Stimulated activated CD8-positive, alpha-beta memory T cell treated with anti-CD3 and anti-CD28 coated beads, Interleukin-4, amount 100 ng/mL, for 4 hours (primary cell): Measurements from ENCODE around the gene GPX3.

Experiments used
- DNase-seq, 2 donors: peaks; one replicate each; pipeline ENCODE4 v3.0.0-alpha.2; 2020; ENCODE audit warnings: low read depth in 2 of 2, low spot score in 1 of 2

GPX3 gene

DNA sequence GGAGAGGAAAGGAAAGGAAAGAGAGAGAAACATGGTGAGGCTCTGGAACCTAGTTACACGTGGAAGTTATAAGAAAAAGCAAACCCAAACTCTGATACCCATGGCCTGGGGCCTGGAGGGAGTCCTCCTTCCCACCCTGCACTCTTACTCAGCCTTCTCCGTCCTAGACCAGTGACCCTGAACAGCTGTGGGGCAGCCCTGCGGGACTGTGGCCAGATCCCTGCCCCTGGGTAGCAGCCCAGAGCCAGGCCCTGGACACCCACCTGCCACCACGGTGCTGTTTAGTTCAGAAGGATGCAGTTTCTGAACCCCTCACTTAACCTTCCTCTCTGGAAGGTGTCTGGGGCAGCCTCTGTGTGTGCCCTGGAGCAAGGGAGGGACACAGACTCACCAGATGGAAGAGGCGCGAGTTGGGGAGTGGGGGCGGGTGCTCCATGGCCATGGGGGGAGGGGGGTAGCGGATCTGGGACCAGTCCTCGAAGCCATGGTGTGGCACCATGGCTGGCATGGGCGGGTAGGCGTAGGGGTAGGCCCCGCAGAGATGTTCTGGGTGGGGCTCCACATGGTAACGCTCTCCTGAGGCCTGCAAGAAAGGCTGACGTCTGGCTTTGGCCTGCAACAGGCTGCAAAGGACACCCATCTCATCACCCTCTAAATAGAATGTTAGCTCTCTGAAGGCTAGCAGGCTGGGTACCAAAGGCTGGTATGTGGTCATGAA lies 13.0 kb downstream of the GPX3 start:
- no peak for DNase-seq

DNA sequence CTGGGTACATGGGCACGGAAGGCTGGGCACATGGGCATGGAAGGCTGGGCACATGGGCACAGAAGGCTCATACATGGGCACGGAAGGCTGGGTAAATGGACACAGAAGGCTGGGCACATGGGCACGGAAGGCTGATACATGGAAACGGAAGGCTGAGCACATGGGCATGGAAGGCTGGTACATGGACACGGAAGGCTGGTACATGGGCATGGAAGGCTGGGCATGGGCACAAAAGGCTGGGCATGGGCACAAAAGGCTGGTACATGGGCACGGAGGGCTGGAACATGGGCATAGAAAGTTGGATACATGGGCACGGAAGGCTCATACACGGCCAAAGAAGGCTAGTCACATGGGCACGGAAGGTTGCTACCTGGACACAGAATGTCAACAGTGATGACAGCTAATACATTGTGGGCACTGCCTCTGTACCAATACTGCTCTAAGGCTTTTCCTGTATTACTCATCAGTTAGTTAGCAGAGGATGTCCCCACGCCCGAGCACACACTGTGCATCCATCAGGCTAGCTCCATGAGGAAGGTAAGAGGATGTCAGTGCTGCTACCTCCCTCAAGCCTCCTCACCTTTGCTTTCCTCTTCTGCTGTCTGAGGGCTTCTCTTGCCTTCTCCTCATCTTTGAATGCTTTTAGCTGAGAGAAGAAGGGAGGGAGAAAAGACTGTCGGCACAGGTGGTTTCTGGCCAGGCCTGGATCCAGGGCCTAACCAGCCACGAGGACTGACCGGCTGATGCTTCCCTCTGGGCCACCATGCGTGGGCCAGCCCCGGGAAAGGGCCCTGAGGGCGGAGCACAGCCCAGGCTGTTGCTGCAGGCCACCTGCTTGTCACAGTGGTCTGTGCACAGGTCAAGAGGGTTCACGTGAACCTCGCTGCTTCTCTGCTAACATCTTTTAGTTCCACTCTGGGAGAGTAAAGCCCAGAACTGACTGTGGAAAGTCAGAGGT lies 14.3 kb downstream of the GPX3 start:
- DNase-seq, result no peak

DNA sequence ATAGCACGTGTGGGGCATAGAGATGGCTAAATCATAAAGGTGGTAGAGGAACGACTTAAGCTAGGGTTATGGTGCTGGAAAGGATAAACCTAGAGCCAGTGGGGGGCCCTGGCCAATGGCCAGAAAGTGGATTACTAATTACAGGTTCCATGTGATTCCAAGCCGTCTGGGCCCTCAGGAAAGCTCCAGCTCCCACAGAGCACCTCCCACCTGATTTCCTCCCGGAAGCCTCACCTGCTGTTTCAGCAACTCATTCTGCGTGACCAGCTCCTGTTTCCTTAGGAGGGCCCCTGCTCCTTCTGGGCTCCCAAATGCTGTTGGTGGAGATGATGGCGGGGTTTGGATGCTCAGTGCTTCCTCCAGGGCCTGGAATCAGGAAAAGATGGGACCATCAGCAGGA lies 16.2 kb downstream of the GPX3 start:
- DNase-seq, result no peak

DNA sequence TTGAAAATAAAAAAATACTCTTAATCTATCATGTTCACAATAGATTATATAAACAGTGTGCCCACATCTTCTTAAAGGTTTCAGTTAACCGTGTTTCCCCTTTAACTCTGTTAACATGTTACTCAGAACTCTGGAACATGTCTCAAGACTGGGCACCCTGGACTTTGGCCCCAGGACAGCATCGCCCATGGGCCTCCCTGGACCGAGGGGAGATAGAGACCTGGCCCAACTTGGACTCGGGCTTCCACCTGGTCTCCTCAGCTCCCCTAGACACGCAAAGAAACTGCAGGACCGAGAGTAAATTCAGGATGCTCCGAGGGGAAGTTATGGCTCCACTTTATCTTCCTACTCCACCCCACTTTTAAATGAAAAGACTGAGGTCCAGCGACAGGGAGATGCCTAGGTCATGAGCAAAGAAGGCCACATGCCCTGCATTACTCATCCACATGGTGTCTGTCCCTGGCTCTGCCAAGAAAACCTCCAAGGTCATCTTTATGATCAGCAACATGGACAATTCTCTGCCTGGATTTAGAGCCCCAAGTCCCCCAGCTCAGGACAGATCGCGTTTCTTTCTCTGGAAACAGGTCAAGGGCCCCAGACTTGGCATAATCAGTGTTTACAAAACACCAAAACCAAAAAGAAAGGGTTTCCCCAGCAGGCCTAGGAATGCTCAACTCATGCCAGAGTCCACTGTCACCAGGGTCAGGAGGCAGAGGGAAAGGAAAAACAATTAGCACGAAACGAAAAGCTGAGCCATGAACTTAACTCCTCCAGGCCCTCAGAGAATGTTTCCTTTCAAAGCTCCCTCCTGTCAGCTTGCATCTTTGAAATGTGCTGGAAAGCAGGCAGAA lies 17.4 kb downstream of the GPX3 start:
- no peak for DNase-seq

DNA sequence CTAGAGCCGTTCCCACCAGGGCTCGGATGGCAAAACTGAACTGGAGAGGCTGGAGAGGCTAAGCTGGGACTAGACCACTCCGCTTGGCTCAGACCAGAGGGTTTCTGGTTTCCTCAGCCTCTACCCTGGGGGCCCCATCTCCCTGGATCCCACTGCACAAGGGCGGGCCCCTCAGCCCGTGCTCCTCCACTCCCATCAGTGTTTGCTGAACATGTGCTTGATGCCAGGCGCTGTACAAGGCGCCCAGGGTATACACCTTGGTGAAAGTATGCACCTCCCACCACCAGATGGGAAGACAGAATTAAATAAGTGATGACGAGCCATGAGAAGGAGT lies 18.0 kb downstream of the GPX3 start:
- DNase-seq, result no peak

DNA sequence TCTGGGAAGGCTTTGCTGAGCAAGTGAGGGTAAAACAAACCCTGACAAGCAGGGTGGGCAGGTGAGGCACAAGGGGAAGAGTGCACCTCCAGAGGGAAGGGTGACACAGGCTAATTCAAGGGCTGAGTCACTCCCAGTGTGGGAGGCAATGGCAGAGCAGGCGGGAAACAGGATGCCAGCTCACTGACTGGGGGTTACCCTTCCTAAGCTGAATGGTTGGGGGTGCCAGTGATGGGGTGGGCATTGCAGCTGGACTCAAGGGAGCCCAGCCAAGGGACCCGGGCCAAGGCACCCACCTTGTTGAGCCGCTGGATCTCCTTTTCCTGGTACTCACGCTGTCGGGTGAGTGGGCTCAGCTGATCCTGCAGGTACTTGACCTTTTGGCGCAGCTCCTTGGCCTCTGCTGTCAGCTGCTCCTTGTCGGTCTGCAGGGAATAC lies 18.4 kb downstream of the GPX3 start:
- no peak for DNase-seq

DNA sequence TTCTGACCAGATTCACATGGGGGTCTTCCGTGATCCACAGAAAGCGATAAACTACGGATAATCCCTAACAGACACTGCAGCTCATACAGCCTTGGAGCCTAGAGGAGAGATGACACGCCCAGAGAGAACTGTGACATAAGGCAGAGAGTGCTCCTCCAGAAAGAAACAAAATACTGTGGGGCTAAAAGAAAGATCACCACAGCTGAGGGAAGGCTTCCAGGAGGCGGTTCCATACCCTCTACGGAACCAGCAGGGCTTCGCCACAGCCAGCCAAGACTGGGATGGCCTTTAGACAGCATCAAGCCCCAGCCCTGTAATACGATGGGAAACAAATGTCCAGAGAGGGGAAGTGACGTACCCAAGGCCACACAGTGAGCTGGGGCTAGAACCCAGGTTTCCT lies 19.3 kb downstream of the GPX3 start:
- DNase-seq, result no peak

DNA sequence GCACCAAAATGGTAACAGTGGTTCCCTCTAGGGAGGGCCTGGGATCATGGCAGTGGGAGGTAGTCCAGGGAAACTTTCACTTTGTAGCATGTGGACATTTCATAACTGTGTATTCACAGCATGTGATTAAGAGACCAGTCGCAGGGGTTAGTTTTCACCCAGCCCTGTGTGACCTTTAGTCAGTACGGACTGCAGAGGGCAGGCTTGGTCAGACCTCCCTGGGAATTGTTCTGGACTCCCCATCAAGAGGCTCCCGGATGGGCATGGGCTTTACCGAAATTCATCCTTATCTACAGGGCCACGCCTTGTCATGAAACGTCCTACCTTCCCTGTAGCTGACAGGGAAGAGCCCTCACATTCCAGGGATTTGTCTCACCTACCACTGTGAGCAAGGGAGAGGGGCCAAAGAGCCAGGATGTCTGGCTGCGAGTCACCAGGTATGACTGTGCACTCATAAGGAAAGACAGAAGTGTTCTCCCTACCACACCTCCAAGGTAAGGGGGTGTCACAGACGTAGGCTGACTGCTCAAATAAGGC lies 19.9 kb downstream of the GPX3 start:
- DNase-seq, result no peak

DNA sequence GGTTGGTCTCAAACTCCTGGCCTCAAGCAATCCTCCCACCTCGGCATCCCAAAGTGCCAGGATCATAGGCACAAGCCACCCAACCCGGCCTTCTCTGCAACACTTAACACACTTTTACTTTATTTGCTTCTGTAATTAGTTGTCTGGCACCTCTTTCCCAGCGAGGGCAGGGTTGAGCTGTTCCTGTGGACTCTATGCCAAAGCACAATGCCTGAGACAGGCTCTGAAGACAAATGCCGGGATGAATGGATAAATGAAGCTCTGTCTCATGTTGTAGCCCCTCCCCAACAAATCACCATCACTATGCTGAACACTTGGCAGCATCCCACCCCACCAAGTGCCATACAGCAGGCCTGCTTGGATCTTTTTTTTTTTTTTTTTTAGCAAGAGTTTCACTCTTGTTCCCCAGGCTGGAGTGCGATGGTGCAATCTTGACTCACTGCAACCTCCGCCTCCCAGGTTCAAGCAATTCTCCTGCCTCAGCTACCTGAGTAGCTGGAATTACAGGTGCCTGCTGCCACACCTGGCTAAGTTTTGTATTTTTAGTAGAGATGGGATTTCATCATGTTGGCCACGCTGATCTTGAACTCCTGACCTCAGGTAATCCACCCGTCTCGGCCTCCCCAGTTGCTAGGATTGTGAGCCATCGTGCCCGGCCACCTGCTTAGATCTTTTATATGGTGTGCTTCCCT lies 21.3 kb downstream of the GPX3 start:
- DNase-seq, result no peak

DNA sequence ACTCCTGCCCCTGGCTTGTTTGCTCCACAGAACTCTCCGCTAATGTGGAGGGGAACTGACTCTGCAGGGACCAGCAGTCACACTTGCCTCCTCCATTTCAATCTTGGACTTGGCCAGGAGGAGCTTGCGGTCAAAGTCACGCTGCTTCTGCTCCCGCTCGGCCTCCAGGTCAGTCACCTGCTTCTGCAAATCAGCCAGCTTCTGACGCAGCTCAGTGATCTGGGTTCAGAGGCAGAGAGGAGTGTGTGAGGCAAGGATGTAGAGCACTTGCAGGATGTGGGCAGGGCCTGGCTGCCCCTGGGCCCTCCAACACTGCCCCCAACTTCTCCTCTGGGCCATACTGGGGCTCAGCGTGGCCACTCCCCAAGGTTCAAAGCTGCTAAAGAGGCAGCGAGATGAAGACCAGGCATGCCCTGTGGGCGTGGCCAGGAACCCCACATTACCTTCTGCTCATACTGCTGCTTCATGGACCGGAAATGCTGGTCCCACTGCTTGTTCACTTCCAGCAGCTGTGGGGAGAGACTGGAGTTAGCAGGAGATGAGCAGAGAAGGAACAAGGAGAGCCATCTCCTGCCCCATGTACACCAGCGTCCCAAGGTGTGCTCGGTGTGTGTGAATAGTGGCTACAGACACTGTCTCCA lies 22.2 kb downstream of the GPX3 start:
- DNase-seq, result no peak

DNA sequence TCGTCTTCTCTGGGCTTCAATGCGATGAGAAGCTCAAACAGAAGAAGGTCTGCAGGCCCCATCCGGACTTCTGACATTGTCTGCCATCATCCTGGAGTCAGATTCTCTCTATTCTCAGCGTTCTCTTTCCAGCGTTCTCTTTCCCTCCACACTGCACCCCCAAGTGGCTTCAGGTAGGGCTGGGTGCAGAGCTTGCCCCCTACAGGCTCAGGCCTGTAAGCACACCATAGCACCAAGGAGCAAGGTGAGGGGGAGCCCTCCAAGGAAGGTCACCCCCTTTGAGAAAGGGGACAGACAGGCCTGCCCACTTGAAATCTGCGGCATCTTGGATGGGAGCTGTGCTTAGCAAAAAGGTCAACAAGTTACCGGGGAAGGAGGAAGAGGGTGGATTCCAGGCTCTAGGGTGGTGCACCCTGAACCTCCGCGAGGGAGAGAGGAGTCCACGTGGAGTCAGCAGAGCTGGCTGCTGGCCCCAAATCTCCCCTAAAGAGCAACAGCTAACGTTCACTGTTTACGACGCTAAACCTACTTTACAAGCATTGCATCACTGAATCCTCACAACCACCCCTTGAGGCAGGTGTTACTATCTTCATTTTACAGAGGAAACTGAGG lies 27.5 kb downstream of the GPX3 start:
- no peak for DNase-seq

DNA sequence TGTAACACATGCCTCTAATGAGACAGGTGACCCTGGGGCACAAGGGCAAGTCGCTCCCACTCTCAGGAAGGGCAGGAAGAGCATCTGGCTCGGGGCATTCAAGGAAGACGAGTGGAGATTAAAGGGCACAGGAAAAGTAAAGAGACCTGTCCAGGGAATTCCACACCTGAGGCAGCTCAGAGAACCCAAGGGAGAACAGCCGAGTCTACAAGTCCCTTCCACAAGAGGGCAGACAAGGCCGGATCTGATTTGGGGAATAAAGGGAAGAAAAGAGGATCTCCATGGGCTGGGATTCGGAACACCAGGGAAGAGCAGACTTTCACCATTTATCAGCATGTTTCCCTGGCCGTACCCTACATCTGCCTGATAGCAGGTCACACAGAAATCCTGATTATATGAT lies 28.1 kb downstream of the GPX3 start:
- DNase-seq, result no peak

DNA sequence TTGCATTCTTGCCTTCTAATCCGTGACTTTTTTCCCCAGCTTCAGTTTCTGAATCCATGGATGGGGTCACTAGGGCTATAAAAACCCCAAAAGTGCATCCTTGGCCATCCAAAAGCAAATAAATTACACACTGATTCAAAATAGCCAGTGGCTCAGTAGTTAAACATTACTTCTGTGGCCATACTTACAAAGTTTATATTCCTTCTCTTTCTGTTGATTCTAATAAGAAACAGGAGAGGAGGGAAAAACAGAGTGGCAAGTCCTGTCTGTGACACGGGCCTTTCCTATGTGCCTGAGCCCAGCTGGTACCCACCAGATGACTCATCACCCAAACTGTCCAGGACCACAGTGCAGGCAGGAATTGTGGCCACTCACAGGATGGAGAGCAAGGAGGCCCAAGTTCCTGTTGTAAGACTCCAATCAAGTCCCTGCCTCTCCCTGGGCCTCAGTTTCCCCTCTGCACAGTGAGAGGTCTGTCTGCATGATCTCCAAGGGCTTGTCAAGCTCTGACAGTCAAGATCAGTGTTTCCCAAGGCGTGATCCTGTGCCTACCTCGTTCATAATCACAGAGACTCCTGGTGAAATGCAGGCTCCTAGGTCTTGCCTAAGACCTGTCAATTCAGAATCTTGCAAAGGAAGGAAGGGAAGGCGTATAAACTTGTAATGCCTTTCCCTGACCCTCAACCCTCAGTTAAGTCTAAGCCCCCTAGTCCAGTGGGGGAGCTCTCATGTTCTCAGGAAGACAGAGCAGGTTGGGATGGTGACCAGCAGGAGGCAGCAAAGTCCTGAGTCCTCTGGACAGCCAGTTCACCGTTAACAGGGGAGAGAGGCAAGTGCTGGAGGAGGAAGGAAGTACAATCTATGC lies 30.9 kb downstream of the GPX3 start:
- peak; percentile 45 to 54 for DNase-seq

DNA sequence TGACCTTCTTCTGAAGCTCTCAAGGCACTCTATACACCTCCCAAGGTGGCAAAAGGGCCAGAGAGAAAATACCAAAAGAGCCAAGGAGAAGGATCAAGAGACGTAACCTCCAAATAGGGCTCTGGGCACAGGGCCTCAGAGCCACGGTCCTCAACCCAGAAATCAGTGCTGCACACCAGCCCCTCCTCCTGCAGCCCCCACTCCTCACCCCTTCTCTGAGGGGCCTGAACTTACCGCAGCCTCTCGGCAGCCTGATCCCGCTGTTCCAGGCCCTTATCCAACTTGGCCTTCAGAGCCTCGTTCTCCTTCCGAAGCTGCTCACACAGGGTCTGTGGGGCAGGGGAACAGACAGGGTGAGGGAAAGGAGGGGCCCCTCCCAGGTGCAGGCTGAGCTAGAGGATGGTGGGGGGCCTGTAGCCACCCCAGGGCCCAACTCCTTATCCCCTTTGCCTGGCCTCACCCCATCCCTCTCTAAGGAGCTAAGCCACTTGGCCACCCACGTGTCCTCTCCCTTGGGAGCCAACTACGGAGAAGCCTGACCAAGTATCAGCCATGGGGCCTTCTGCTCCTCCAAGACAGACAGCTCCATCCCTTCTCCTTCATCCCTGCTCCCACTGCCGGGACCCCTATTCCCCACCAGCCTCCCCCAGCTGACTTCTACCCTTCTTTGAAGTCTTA lies 31.7 kb downstream of the GPX3 start:
- DNase-seq, result no peak

DNA sequence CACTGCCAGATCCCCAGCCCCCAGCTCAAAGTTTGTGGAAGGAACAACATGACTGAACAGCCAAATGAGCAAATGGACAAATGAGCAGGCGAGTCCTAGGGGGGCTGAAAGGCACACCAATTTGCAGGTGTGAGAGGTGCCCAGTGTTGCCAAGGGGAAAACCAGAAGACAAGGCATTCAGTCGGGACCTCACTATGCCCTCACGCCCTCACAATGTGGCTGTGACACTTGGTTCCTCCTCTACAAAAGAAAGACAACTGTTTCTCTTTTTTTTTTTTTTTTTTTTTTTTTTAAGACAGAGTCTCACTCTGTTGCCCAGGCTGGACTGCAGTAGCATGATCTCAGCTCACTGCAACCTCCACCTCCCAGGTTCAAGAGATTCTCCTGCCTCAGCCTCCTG lies 32.4 kb downstream of the GPX3 start:
- no peak for DNase-seq

DNA sequence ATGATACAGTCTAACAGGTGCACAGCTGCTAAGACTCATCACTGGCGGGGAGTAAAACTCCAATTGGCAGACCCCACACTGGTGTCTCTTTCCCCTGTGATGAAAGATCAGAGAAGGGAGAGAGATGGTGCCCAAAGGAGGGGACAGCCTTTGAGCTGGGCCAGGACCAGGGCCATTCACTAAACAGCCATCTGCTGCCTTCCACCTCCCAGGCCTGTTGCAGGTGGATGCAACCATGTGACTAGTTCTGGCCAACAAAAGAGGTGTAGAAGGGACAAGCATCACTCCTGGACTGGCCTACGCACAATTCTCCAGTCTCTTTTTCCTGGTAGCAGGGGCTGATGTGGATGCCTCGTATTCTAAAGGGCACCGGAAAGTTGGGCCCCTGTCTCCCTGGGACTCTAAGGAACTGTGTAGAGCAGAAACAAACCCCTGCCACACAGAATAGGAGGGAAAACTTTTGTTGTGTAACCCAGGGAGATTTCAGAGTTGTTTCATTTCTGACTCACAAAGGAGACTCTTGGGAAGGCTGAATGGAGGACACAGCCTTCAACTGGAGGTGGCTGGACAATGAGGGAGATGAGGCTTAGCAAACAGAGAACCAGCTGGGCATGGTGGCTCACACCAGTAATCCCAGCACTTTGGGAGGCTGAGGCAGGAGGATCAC lies 33.5 kb downstream of the GPX3 start:
- DNase-seq, result no peak

DNA sequence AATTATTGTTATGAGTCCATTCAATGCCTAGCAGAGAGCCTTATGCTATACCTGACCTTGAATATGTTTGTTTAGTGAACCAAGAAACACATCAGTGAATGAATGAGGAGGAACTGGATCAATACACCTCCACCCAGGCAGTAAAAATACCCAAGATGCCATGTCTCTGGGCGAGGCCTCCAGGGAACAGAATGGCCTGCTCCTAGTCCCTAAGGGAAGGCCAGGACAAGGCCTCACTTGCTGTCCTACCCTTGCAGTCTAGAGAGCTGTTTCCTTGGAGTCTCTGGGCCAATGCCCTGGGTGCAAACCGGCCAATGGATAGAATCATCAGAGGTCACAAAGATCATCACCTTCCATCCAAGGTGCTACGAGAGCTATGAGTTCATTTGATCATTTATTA lies 34.3 kb downstream of the GPX3 start:
- DNase-seq, result no peak

DNA sequence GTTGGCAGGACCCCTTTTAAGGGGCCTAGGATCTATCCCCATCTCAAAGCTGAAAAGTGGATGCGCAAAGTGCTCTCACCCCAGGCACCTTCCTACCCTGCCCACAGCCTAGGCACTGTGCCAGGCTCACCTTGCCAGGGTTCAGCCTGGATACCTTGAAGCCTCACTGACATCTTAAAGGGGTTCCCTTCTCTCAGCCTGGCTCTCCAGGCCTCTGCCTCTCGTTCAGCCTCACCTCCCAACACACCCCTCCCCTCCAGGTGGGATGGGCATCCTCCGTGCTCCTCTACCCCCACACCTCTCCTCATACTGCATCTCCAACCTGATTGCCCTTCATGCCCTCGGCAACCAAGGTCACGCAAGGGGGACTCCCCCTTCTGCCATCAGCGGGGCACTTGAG lies 34.9 kb downstream of the GPX3 start:
- no peak for DNase-seq
